H1 (cell line): ENCODE measurements around the gene LRRIQ4. TPM values are rescaled to one million over a fixed set of nuclear protein-coding genes. Genes with fewer than 3 reads are reported as not detected.

Experiments used
- CTCF ChIA-PET: fragments of 300-600 bp; sonication (Branson Sonifier 250); formaldehyde crosslinking; loops from one replicate; lab custom pipeline; 2021; ENCODE audit not compliant: partially characterized antibody; lab: Charles Lee
- POLR2A ChIA-PET: fragments of 300-600 bp; sonication (Branson Sonifier 250); formaldehyde crosslinking; loops from one replicate; lab custom pipeline; 2021; ENCODE audit warnings: inconsistent platforms; ENCODE audit not compliant: partially characterized antibody; lab: Charles Lee
- DNase-seq, 2 experiments: peaks; one replicate each; pipeline versions ENCODE4 v3.0.0 to v3.0.0-alpha.2; 2010 to 2022; ENCODE audit warnings: low spot score in 2 of 2, low read depth in 1 of 2, mixed read lengths in 1 of 2
- FAIRE-seq: peaks from 2 replicates; lab custom pipeline; 2011; peaks lifted over from hg19 to GRCh38; lab: Jason Lieb, UNC
- H2AFZ ChIP-seq: 2 replicates; pipeline ENCODE4 v1.8.1; 2012; ENCODE audit warnings: low read length, inconsistent platforms
- H2AK5ac ChIP-seq: 2 replicates; pipeline ENCODE4 v1.6.1; 2013; ENCODE audit warnings: low read depth, low read length
- H2BK120ac ChIP-seq: replicated peaks from 2 replicates; pipeline ENCODE3; 2013; ENCODE audit warnings: low read depth, low read length, inconsistent platforms
- H2BK12ac ChIP-seq: 2 replicates; pipeline ENCODE4 v1.6.1; 2013; ENCODE audit warnings: low read depth, low read length
- H2BK15ac ChIP-seq: 2 replicates; pipeline ENCODE4 v1.6.1; 2013; ENCODE audit warnings: low read length
- H2BK20ac ChIP-seq: 2 replicates; pipeline ENCODE4 v1.6.1; 2013; ENCODE audit warnings: low read length
- H2BK5ac ChIP-seq: 2 replicates; pipeline ENCODE4 v1.6.1; 2013; ENCODE audit warnings: low read depth, low read length
- H3K14ac ChIP-seq: 2 replicates; pipeline ENCODE4 v1.6.1; 2013; ENCODE audit warnings: inconsistent platforms; ENCODE audit not compliant: insufficient read length
- H3K18ac ChIP-seq: 2 replicates; pipeline ENCODE4 v1.6.1; 2013; ENCODE audit warnings: low read length; ENCODE audit errors: extremely low read depth
- H3K23ac ChIP-seq: 2 replicates; pipeline ENCODE4 v1.6.1; 2013; ENCODE audit warnings: inconsistent platforms; ENCODE audit not compliant: insufficient read length
- H3K23me2 ChIP-seq: 2 replicates; pipeline ENCODE4 v1.6.1; 2013; ENCODE audit warnings: low read depth, low read length
- H3K27ac ChIP-seq: 2 replicates; pipeline ENCODE4 v1.6.1; 2011; ENCODE audit warnings: low read depth, low read length, inconsistent platforms
- H3K27me3 ChIP-seq, 4 experiments: replicated peaks in 1 of 4; 1 replicate in 1 of 4; 2 replicates in 3 of 4; pipeline versions ENCODE4 v1.6.1 to v1.8.1; 2011 to 2013; ENCODE audit warnings: low read length in 3 of 4, mild to moderate bottlenecking in 3 of 4, inconsistent platforms in 2 of 4, mixed read lengths in 2 of 4, moderate library complexity in 1 of 4; ENCODE audit not compliant: control insufficient read depth in 3 of 4, insufficient read depth in 3 of 4; ENCODE audit errors: extremely low read depth in 1 of 4
- H3K36me3 ChIP-seq, 4 experiments: 2 replicates each; pipeline versions ENCODE4 v1.6.1 to v1.8.1; 2011 to 2013; ENCODE audit warnings: mild to moderate bottlenecking in 4 of 4, low read length in 3 of 4, moderate library complexity in 2 of 4, control low read depth in 1 of 4, inconsistent platforms in 1 of 4; ENCODE audit not compliant: insufficient read depth in 4 of 4, control insufficient read depth in 2 of 4
- H3K4ac ChIP-seq: replicated peaks from 2 replicates; pipeline ENCODE3; 2013; ENCODE audit warnings: low read length, low read depth, mixed read lengths, inconsistent platforms; ENCODE audit not compliant: insufficient read length
- H3K4me1 ChIP-seq, 4 experiments: replicated peaks in 1 of 4; 1 replicate in 1 of 4; 2 replicates in 3 of 4; pipeline versions ENCODE4 v1.6.1 to v1.8.1; 2011 to 2013; ENCODE audit warnings: low read length in 3 of 4, inconsistent platforms in 2 of 4, mixed read lengths in 1 of 4; ENCODE audit not compliant: insufficient read depth in 4 of 4, control insufficient read depth in 3 of 4
- H3K4me2 ChIP-seq, 2 experiments: 2 replicates each; pipeline versions ENCODE4 v1.6.1 to v1.8.1; 2011 to 2013; ENCODE audit warnings: low read depth in 2 of 2, low read length in 2 of 2, control low read depth in 1 of 2, inconsistent platforms in 1 of 2, mild to moderate bottlenecking in 1 of 2; ENCODE audit not compliant: insufficient read depth in 1 of 2
- H3K4me3 ChIP-seq, 4 experiments: fragments of 200-600, 300-600 bp in 1 of 4; sonication (generic), shearing (Covaris generic), sonication (Bioruptor Twin) in 1 of 4; 2 replicates each; pipeline versions ENCODE4 v1.5.1 to v1.8.1; 2011 to 2016; ENCODE audit warnings: low read length in 4 of 4, low read depth in 3 of 4, control low read depth in 2 of 4, inconsistent platforms in 2 of 4, mild to moderate bottlenecking in 2 of 4, mixed read lengths in 1 of 4, moderate library complexity in 1 of 4; ENCODE audit not compliant: insufficient read depth in 2 of 4; ENCODE audit errors: extremely low read depth in 1 of 4
- H3K56ac ChIP-seq: replicated peaks from 2 replicates; pipeline ENCODE3; 2013; ENCODE audit warnings: low read depth, mild to moderate bottlenecking, mixed read lengths, low read length, inconsistent platforms; ENCODE audit not compliant: insufficient read length
- H3K79me1 ChIP-seq: 2 replicates; pipeline ENCODE4 v1.6.1; 2013; ENCODE audit warnings: low read depth, low read length, control low read depth
- H3K79me2 ChIP-seq, 2 experiments: 2 replicates each; pipeline versions ENCODE4 v1.6.1 to v1.8.1; 2012 to 2013; ENCODE audit warnings: low read length in 2 of 2, mild to moderate bottlenecking in 2 of 2, inconsistent platforms in 1 of 2; ENCODE audit not compliant: insufficient read depth in 2 of 2, control insufficient read depth in 1 of 2
- H3K9ac ChIP-seq, 4 experiments: replicated peaks in 1 of 4; 1 replicate in 1 of 4; 2 replicates in 3 of 4; pipeline versions ENCODE4 v1.6.1 to v1.8.1; 2011 to 2013; ENCODE audit warnings: low read depth in 3 of 4, low read length in 3 of 4, control low read depth in 2 of 4, mild to moderate bottlenecking in 2 of 4, moderate library complexity in 2 of 4, inconsistent platforms in 1 of 4; ENCODE audit errors: extremely low read depth in 1 of 4
- H3K9me3 ChIP-seq, 2 experiments: 2 replicates each; pipeline versions ENCODE4 v1.6.1 to v1.8.1; 2012 to 2013; ENCODE audit warnings: mild to moderate bottlenecking in 2 of 2, moderate library complexity in 2 of 2, control low read depth in 1 of 2, inconsistent platforms in 1 of 2, low read depth in 1 of 2, low read length in 1 of 2, mixed read lengths in 1 of 2; ENCODE audit not compliant: insufficient read depth in 2 of 2
- H4K20me1 ChIP-seq, 2 experiments: replicated peaks in 1 of 2; 2 replicates each; pipeline versions ENCODE3 to v1.8.1; 2011 to 2013; ENCODE audit warnings: inconsistent platforms in 2 of 2, low read length in 2 of 2, mild to moderate bottlenecking in 1 of 2; ENCODE audit not compliant: insufficient read depth in 2 of 2, control insufficient read depth in 1 of 2
- H4K5ac ChIP-seq: 2 replicates; pipeline ENCODE4 v1.6.1; 2013; ENCODE audit warnings: low read length, low read depth, mixed read lengths, inconsistent platforms; ENCODE audit not compliant: insufficient read length
- H4K8ac ChIP-seq: 2 replicates; pipeline ENCODE4 v1.8.0; 2013; ENCODE audit warnings: mild to moderate bottlenecking, moderate library complexity, low read length, inconsistent platforms; ENCODE audit not compliant: insufficient read depth; ENCODE audit errors: extremely low read depth
- H4K91ac ChIP-seq: replicated peaks from 2 replicates; pipeline ENCODE3; 2013; ENCODE audit warnings: low read length, mixed read lengths, inconsistent platforms; ENCODE audit not compliant: insufficient read length
- BACH1 ChIP-seq: IDR thresholded peaks from 2 replicates; pipeline ENCODE4 v1.6.1; 2012; ENCODE audit warnings: low read length, improper control_type of control experiment
- E2F6 ChIP-seq: IDR thresholded peaks from 2 replicates; pipeline ENCODE4 v1.6.1; 2012; ENCODE audit warnings: inconsistent platforms
- KDM5A ChIP-seq: fragments of 200-600 bp; IDR thresholded peaks from 2 replicates; pipeline ENCODE4 v1.7.1; 2012; ENCODE audit warnings: mild to moderate bottlenecking, low read length, inconsistent platforms, mixed read lengths
- SAP30 ChIP-seq: fragments of 300-600 bp; sonication (generic); IDR thresholded peaks from 2 replicates; pipeline ENCODE4 v1.7.1; 2012; ENCODE audit warnings: low read length, moderate library complexity, mild to moderate bottlenecking, inconsistent platforms; ENCODE audit not compliant: insufficient read depth, insufficient replicate concordance
- SIX5 ChIP-seq: IDR thresholded peaks from 2 replicates; pipeline ENCODE4 v1.6.1; 2011; ENCODE audit warnings: mild to moderate bottlenecking, low read depth, low read length
- TBP ChIP-seq: IDR thresholded peaks from 2 replicates; pipeline ENCODE4 v1.6.1; 2011; ENCODE audit warnings: low read depth, low read length, improper control_type of control experiment
- TCF12 ChIP-seq: IDR thresholded peaks from 2 replicates; pipeline ENCODE4 v1.6.1; 2011; ENCODE audit warnings: low read depth, mild to moderate bottlenecking, low read length
- TEAD4 ChIP-seq: IDR thresholded peaks from 2 replicates; pipeline ENCODE4 v1.6.1; 2012; ENCODE audit warnings: low read depth, low read length, inconsistent platforms, mixed read lengths
- USF2 ChIP-seq: IDR thresholded peaks from 2 replicates; pipeline ENCODE4 v1.6.1; 2011; ENCODE audit warnings: low read length, improper control_type of control experiment
- WGBS, 2 experiments: shearing (Covaris generic) in 1 of 2; methylation state at CpG; one replicate each; pipeline versions ENCODE4 v1.1.6 to v1.1.7; 2013 to 2015; ENCODE audit warnings: low lambda C conversion rate in 2 of 2, mixed read lengths in 2 of 2, inconsistent platforms in 1 of 2, low coverage in 1 of 2, missing lambda C conversion rate in 1 of 2; ENCODE audit not compliant: insufficient replicate concordance in 2 of 2, insufficient coverage in 1 of 2, insufficient read length in 1 of 2; ENCODE audit errors: extremely low coverage in 1 of 2, missing lambda C conversion rate in 1 of 2; 5-methylcytosine and 5-hydroxymethylcytosine counted together
- polyA plus RNA-seq, 7 experiments: library from polyadenylated mRNA; depleted of rRNA in 3 of 7; stranded (reverse) in 5 of 7; unstranded in 2 of 7; fragments of >200 nt in 5 of 7; fragments of 200-250 nt in 2 of 7; gene quantifications; 1 replicate in 5 of 7; 2 replicates in 1 of 7; 4 replicates in 1 of 7; pipeline versions ENCODE4 v1.2.1 to v1.2.3, GENCODE V29; 2011 to 2013; ENCODE audit warnings: missing spikeins in 2 of 7, mixed read lengths in 2 of 7
- total RNA-seq: library from RNA; stranded (reverse); fragmentation: NEBNext Ultra II Directional; extraction: Animal tissue kit (Norgen Biotek cat#: 25700); gene quantifications from 2 replicates; pipeline ENCODE4 v1.2.1, GENCODE V29; 2021

Gene LRRIQ4
- total and polyA plus RNA-seq, 2 of the 8 experiments (the other 6 are each of a cell fraction or from before 2014, with no cell fraction given): 0.08 TPM; not detected in 1

GRCh38 chr3:169777822-169778221 lies 34.8 kb upstream of the LRRIQ4 start:
- TF ChIP-seq SAP30: no peak
- TF ChIP-seq E2F6: no peak
- no peak for TF ChIP-seq SIX5
- no peak for TF ChIP-seq TEAD4
- TF ChIP-seq KDM5A: no peak
- no peak for TF ChIP-seq TCF12
- TF ChIP-seq BACH1: no peak
- no peak for TF ChIP-seq USF2
- TF ChIP-seq TBP: no peak
- no peak overlapping the region for H3K4me3 ChIP-seq
- peaks cover 0 to 3% (median 1%) of the 10 kb centered on the region in 4 experiments; a peak in 1 of 7 replicates for H3K4me1 ChIP-seq
- no peak overlapping the region for H2BK20ac ChIP-seq
- DNase-seq: no peak
- 75% methylated on average over 4 of the region's 4 CpGs; no CpG with 5 or more reads in 1 of the 2 experiments for WGBS, 2 experiments
- no peak overlapping the region for H2BK15ac ChIP-seq
- no peak overlapping the region for H2AK5ac ChIP-seq
- no peak overlapping the region for H2AFZ ChIP-seq
- H2BK120ac ChIP-seq: no peak overlapping the region
- no peaks in the 10 kb centered on the region for H3K9me3 ChIP-seq
- H3K23ac ChIP-seq: no peak overlapping the region
- H2BK12ac ChIP-seq: no peak overlapping the region
- no peak overlapping the region for H2BK5ac ChIP-seq
- FAIRE-seq: no peak
- H4K20me1 ChIP-seq: peaks cover 0 to 4% of the 10 kb centered on the region in 2 experiments
- ChIA-PET POLR2A (interaction anchor here (1.8 kb wide), 1 partner anchor 12 kb away, joined by 4 read pairs; no protein-coding TSS in a partner anchor), CTCF (interaction anchor here (0.6 to 1.2 kb wide), 3 partner anchors 15 to 84 kb away, joined by 3 read pairs; no protein-coding TSS in a partner anchor)
- H3K18ac ChIP-seq: no peak overlapping the region
- no peaks in the 10 kb centered on the region for H3K23me2 ChIP-seq
- H3K36me3 ChIP-seq: peaks cover 5 to 72% (median 38%) of the 10 kb centered on the region in 4 experiments; a peak in 7 of 8 replicates
- H3K27ac ChIP-seq: no peak overlapping the region
- no peak overlapping the region for H4K8ac ChIP-seq
- no peaks in the 10 kb centered on the region; the same call in 1 of the 2 replicates for H3K79me1 ChIP-seq
- H3K4me2 ChIP-seq: no peak overlapping the region
- no peak overlapping the region for H4K91ac ChIP-seq
- peaks cover 0 to 52% of the 10 kb centered on the region in 2 experiments; a peak in 3 of 4 replicates for H3K79me2 ChIP-seq
- no peak overlapping the region for H3K9ac ChIP-seq
- no peaks in the 10 kb centered on the region for H3K27me3 ChIP-seq
- H3K56ac ChIP-seq: no peak overlapping the region
- no peak overlapping the region for H4K5ac ChIP-seq
- H3K4ac ChIP-seq: no peak overlapping the region
- no peak overlapping the region for H3K14ac ChIP-seq
